ENCODE results near the gene XPO4.

Gene XPO4

DNA sequence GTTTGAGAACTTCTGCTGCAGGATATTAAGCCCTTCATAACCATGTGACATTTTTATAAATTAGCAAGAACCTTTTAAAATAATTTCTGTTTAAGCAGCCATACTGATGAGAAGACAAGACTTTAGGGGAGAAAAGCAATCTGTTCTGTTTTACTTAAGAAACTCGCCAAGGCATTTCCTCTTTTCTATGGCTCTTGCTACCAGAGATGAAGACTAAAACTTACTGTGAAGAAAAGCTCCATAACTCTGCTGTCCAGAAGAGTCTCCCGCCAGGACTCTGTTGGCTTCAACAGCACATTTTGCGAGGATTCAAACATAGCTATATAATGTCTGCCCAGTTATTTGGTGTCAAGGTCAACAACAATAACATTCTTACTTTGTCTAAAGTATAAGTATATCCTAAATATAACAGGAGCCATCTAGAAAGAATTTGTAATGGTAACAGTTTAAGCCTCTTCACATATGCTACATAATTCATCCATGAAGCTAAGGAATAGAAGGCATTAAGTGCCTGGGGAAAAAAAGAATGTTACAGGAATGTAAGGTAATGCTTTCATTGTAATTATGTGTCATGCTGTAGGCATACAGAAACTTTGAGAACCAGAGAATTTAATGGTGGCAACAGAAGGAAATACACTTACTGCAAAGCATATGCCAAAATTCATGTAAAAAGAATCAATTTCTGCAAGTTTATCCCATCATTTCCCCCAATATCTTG, 75.5 kb downstream of the XPO4 start:
- DNase-seq, result no peak

DNA sequence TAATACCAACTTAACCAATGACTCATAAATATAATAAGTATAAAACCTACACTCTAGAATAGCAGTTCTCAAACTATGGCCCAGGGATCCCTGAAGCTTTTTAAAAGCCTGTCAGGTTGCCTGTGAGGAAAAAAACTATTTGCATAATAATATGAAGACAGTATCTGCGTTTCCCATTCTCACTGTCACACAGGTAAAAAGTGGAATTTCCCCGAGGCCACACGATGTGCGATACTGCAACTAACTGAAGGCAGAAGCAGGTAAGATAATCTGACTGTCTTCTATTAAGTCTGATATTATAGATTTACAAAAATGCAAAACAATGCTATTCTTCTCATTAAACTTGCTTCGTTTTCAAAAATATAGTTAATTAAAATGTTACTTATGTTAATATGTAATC, 76.2 kb downstream of the XPO4 start:
- no peak for DNase-seq

DNA sequence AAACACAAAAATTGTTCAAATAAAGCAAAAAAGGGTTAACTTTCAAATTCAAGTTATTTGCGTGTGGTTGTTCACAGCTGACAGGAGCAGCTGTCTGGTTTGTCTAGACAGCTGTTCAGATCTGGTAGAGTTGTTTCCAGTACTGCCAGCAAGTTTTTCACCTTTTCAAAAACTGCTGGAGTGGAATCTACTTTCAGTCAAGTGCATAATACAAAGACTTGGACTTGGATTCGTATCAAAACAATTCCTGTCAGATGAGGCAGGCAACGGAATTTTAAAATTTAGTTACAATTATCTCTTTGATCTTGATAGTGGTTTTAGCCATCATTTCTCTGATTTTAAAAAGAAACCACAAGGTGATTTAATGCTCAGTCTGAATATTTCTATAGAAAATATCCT, 77.1 kb downstream of the XPO4 start:
- no peak for DNase-seq

DNA sequence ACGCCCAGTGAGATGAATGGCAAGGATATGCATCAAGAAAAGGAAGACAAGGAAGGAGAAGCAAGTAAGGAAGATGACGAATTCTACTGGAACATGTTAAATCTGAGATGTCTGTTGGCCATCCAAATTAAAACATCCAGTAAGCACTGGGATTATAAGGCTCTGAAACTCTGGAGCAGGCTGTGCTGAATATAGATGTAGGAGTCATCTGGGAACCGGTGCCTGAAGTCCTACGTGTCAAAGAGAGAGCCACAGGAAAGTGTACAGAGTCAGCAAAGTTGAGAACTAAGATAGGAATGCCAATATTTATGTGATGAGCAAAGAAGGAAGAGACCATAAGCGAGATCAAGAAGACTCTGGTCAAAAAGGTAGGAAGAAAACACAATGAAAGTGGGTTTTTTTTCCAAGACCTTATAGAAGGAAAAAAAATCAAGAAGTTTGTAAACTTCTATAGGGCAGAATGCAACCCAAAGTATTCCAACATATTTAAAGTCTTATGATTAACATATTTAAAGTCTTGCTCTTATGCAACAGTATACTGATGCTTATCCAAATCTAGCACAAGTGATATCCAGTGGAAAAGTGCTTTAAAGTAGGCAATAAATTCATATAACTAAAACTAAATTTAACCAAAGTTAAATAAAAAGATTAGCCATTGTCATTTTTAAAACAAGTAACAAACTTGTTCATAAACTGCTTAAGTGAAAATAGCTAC, 77.6 kb downstream of the XPO4 start:
- no peak for DNase-seq

DNA sequence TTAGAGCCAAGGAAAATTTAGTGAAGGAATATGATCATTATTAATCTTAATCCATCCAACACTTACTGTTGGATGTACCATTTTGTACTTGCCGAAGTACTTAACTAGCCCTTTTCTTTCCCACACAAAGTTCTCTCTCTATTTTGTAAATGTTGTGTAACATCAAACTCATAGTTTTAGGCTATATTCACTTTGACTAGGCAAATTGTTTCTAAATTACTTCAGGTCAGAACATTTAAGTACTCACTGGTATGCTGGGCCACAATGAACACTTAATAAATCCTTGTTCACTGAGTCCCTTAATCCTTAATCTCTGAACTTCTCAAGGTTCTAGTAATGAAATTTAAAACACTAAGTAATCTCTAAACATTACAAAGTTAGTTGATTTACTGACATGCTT, 79.5 kb downstream of the XPO4 start:
- no peak for DNase-seq

DNA sequence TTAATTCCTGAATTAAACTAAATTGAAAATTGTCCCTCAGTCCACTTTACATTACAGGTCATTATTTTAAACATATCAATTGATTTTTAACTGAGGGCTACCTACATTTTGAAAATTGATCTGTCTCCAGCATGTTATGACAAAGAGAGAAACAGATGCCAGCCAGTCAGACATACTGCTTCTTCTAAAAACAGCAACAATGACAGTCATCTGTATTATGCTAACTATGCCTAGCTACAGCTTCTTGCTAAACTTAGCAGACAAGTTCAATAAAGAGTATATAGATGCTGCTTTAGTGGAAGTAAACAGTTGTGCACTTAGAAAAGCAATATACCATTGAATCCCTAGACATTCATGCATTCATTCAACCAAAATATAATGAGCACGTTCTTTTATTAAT, 80.1 kb downstream of the XPO4 start:
- DNase-seq, result no peak

DNA sequence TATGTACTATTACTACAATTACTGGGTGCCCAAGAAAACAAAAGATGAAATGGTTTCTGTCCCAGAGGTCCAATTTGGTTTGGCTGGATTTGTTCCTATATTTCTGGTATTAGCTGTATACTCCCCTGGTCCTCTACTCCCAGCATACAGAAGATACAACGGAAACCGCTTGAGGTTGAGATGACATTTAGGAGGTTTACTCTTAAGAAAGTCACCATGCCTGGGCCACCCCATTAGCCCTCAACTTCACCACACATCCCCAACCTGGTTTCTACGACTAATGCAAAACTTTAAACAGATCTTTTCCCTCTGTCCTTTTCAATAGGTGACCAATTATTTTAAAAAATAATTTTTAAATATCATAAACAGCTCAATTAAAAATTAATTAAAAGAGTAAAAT, 82.8 kb downstream of the XPO4 start:
- DNase-seq, result no peak

GRCh38 chr13:20815464-20815863, 87.1 kb downstream of the XPO4 start:
- DNase-seq, result no peak

- no peak for DNase-seq
Measured at GRCh38 chr13:20814224-20814910, 88.2 kb downstream of the XPO4 start.

- DNase-seq, result no peak
Measured at GRCh38 chr13:20812890-20813289, 89.7 kb downstream of the XPO4 start.

GRCh38 chr13:20810808-20811207, 91.7 kb downstream of the XPO4 start:
- no peak for DNase-seq

- no peak for DNase-seq
Measured at GRCh38 chr13:20808874-20809273, 93.7 kb downstream of the XPO4 start.

GRCh38 chr13:20803180-20803965, 99.2 kb downstream of the XPO4 start:
- no peak for DNase-seq

DNA sequence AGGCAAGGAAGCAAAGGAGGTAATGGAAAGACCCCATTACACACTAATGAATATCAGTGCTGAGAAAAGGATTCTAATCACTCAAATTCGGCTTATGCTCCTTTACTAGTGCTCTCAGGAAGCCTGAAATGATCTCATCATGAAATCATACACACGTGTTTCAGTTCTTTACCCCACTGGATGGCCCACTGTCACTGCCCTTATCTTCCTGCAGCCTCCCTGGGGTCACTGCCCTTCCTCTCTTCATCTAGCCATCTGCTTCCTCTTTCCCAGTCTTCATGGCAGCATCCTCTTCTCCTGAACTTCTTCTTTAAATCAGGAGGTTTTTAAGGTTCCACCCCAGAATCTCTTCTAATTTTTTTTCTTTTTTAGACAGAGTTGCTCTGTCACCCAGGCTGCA, 100.8 kb downstream of the XPO4 start:
- no peak for DNase-seq

DNA sequence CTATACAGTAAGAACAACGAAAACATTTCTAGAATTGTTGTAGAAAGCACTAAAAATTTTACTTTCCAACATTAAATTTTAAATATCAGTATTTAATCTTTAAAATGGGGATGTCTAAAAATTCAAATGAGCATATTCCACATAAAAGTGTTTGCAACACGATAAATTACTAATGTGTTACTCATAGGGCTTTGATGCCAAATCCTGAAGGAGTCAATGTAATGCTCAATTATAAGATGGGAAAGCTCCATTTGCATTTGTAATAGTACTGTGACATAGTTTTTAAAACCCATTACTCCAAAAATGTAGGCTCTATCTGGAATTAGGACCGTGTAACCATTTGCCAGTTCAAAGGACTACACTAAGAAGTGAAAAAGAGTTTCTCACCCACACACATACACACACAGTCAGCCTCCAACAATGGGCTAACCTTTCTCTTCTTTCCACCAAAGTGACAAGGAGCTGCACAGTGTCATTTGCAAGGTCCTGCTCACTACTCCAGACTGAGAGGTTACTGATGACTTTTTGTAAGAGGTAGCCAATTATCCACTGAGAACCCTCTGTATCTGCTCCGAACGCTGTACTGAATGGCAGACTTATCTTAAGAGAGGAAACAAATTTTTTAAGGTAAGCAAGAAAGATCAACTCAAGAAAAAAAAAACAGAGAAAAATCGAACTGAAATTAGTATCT, 102.7 kb downstream of the XPO4 start:
- no peak for DNase-seq

- DNase-seq, result no peak
Measured at GRCh38 chr13:20798027-20798426, 104.5 kb downstream of the XPO4 start.

- DNase-seq, result no peak
Measured at GRCh38 chr13:20796791-20797508, 105.6 kb downstream of the XPO4 start.

- no peak for DNase-seq
Measured at GRCh38 chr13:20789665-20790064, 112.9 kb downstream of the XPO4 start.

GRCh38 chr13:20788312-20788711, 114.2 kb downstream of the XPO4 start:
- DNase-seq, result no peak

DNA sequence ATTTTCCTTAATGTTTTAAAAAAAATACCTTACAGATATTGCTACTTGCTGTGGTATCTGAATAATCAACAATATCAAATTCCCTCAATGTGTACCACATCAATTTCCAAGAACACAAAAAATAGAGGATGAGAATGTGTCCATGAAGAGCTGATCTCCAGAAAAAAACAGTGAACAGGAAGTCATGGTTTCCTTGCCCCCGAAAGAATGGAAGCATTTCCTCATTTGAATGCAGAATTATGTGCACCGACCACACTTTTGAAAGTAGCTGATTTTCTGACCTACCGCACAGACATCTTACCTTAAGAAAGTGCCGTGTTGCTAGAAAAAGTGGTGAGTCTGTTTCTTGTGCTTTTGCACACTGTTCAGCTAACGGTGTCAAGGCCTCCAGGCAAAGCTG, 115.4 kb downstream of the XPO4 start:
- DNase-seq, result no peak

DNA sequence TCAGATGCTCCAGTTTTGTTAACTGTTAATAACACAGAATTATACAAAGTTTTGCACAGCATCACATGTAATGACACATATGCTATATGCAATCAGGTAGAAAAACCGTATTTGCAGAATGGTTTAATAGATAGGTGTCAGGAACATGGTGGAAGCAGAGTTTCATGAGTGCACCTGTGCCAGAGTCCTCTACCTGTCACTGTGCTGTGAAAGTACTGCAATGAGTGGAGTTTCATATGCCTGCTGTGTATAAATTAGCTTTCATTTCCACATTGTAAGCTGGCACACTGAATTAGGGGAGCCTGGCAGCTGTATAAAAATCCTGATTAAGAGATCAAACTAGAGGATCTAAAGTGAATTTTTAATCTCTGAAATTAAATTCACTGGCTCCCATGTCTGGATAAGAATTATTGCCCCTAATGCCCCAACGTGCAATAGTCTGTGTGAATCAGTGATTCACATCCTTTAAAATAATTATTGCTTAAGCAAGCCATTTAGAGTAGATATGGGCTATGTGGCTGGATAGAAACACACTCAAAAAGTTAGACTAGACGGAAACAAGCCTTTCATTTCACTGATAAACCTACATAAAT, 120.3 kb downstream of the XPO4 start:
- no peak for DNase-seq

DNA sequence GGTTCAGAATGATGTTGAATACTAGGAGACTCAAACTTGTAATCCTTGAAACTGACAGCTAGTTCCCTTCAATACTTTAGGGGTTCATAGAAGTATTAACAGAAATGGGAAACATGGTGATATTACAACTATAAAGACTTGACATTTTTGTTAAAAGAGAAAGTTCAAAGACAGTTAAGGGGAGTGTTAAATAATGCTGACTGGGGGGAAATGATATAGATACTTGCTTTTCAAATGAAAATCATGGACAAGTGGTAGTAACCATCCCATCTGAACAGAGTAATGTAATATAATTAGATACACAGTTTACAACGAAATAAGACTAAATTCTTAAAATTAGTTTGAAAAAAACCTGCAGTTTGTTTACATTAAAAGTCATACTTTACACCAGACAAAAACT, 122.2 kb downstream of the XPO4 start:
- DNase-seq, result no peak

Data from activated naive CD4-positive, alpha-beta T cell treated with anti-CD3 and anti-CD28 coated beads, Interleukin-2, amount 50 U/mL, for 16 hours (primary cell).